ENCODE measurements around the gene MRPL53. TPM values are rescaled to one million over a fixed set of nuclear protein-coding genes. Genes with fewer than 3 reads are reported as not detected.
"Not testable (repeated sequence)": the region's sequence is repeated elsewhere in the genome, so short reads cannot be mapped to it uniquely, and the experiment has no call there.

The MRPL53 gene
- total and polyA plus RNA-seq, 2 donors from 2014 or later, result 85.1 to 157 TPM

- no peak overlapping the region for H3K27ac ChIP-seq (ENCODE audit: low read depth in 2 of 2, low read length in 2 of 2)
- no peak overlapping the region for H3K4me3 ChIP-seq (ENCODE audit: low read length in 3 of 3)
- no peaks in the 10 kb centered on the region for H3K9me3 ChIP-seq (ENCODE audit: control insufficient read depth in 2 of 3, insufficient read depth in 1 of 3, low read length in 3 of 3)
- peaks cover 0 to 14% (median 7%) of the 10 kb centered on the region in 3 donors for H3K4me1 ChIP-seq (ENCODE audit: control insufficient read depth in 2 of 3, insufficient read depth in 2 of 3, low read depth in 1 of 3, low read length in 3 of 3)
- H3K27me3 ChIP-seq (ENCODE audit: control insufficient read depth, insufficient read depth, low read length), result no peaks in the 10 kb centered on the region
- peaks cover 0 to 3% (median 0%) of the 10 kb centered on the region in 3 donors for H3K36me3 ChIP-seq (ENCODE audit: control insufficient read depth in 2 of 3, insufficient read depth in 3 of 3, low read length in 3 of 3)
- TF ChIP-seq, protein P1, sequence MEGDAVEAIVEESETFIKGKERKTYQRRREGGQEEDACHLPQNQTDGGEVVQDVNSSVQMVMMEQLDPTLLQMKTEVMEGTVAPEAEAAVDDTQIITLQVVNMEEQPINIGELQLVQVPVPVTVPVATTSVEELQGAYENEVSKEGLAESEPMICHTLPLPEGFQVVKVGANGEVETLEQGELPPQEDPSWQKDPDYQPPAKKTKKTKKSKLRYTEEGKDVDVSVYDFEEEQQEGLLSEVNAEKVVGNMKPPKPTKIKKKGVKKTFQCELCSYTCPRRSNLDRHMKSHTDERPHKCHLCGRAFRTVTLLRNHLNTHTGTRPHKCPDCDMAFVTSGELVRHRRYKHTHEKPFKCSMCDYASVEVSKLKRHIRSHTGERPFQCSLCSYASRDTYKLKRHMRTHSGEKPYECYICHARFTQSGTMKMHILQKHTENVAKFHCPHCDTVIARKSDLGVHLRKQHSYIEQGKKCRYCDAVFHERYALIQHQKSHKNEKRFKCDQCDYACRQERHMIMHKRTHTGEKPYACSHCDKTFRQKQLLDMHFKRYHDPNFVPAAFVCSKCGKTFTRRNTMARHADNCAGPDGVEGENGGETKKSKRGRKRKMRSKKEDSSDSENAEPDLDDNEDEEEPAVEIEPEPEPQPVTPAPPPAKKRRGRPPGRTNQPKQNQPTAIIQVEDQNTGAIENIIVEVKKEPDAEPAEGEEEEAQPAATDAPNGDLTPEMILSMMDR (IDR thresholded peaks at IDR 0.05; ENCODE audit: borderline replicate concordance, extremely low read depth, insufficient read depth), result no peak
- FAIRE-seq (no peak), DNase-seq (no peak)
- no peak overlapping the region for H3K9ac ChIP-seq (ENCODE audit: low read length in 3 of 3)
- intact Hi-C loops (cut with DNase I), result no loop called here
Observed at GRCh38 chr2:74462054-74462785, 10.3 kb downstream of the MRPL53 start.

- H3K9ac ChIP-seq (ENCODE audit: low read length in 3 of 3), result no peak overlapping the region
- no peaks in the 10 kb centered on the region for H3K9me3 ChIP-seq (ENCODE audit: control insufficient read depth in 2 of 3, insufficient read depth in 1 of 3, low read length in 3 of 3)
- H3K4me1 ChIP-seq (ENCODE audit: control insufficient read depth in 2 of 3, insufficient read depth in 2 of 3, low read depth in 1 of 3, low read length in 3 of 3), result peaks cover 0 to 21% (median 13%) of the 10 kb centered on the region in 3 donors
- peaks cover 0 to 3% (median 0%) of the 10 kb centered on the region in 3 donors for H3K36me3 ChIP-seq (ENCODE audit: control insufficient read depth in 2 of 3, insufficient read depth in 3 of 3, low read length in 3 of 3)
- no peak overlapping the region for H3K27ac ChIP-seq (ENCODE audit: low read depth in 2 of 2, low read length in 2 of 2)
- DNase-seq (peak in 1 of 5 donors; percentile 52), FAIRE-seq (no peak)
- intact Hi-C loops (cut with DNase I), result no loop called here
- no peak overlapping the region for H3K4me3 ChIP-seq (ENCODE audit: low read length in 3 of 3)
- TF ChIP-seq, protein P1 (IDR thresholded peaks at IDR 0.05; ENCODE audit: borderline replicate concordance, extremely low read depth, insufficient read depth), result peak; percentile 11
- H3K27me3 ChIP-seq (ENCODE audit: control insufficient read depth, insufficient read depth, low read length), result no peaks in the 10 kb centered on the region
Observed at GRCh38 chr2:74461187-74462053, 11.1 kb downstream of the MRPL53 start.

- H3K4me3 ChIP-seq (ENCODE audit: low read length in 3 of 3); H3K36me3 ChIP-seq (ENCODE audit: control insufficient read depth in 2 of 3, insufficient read depth in 3 of 3, low read length in 3 of 3); H3K27me3 ChIP-seq (ENCODE audit: control insufficient read depth, insufficient read depth, low read length); H3K9ac ChIP-seq (ENCODE audit: low read length in 3 of 3); intact Hi-C loops (cut with DNase I); FAIRE-seq; H3K9me3 ChIP-seq (ENCODE audit: control insufficient read depth in 2 of 3, insufficient read depth in 1 of 3, low read length in 3 of 3); H3K27ac ChIP-seq (ENCODE audit: low read depth in 2 of 2, low read length in 2 of 2): not testable (repeated sequence)
- peaks cover 0 to 32% (median 16%) of the 10 kb centered on the region in 3 donors for H3K4me1 ChIP-seq (ENCODE audit: control insufficient read depth in 2 of 3, insufficient read depth in 2 of 3, low read depth in 1 of 3, low read length in 3 of 3)
- DNase-seq, result peak in 2 of 5 donors; percentile 49 to 58
Observed at GRCh38 chr2:74460187-74460586, 12.3 kb downstream of the MRPL53 start.

GRCh38 chr2:74459503-74460118, 12.9 kb downstream of the MRPL53 start:
- intact Hi-C loops (cut with DNase I); H3K9ac ChIP-seq (ENCODE audit: low read length in 3 of 3); H3K36me3 ChIP-seq (ENCODE audit: control insufficient read depth in 2 of 3, insufficient read depth in 3 of 3, low read length in 3 of 3); H3K9me3 ChIP-seq (ENCODE audit: control insufficient read depth in 2 of 3, insufficient read depth in 1 of 3, low read length in 3 of 3); H3K27me3 ChIP-seq (ENCODE audit: control insufficient read depth, insufficient read depth, low read length); H3K27ac ChIP-seq (ENCODE audit: low read depth in 2 of 2, low read length in 2 of 2); FAIRE-seq: not testable (repeated sequence)
- Histone ChIP-seq H3K4me3 (ENCODE audit: low read length in 3 of 3) (peak overlapping the region in 1 of 3 donors; percentile 97), H3K4me1 (ENCODE audit: control insufficient read depth in 2 of 3, insufficient read depth in 2 of 3, low read depth in 1 of 3, low read length in 3 of 3) (peaks cover 0 to 32% (median 16%) of the 10 kb centered on the region in 3 donors)
- DNase-seq, result peak in 2 of 5 donors; percentile 46 to 57

Measured in kidney (tissue), 14 donors.